ENCODE measurements around the gene EEA1. TPM values are rescaled to one million over a fixed set of nuclear protein-coding genes. Genes with fewer than 3 reads are reported as not detected.

The EEA1 gene
- total RNA-seq, 4 donors from 2014 or later = 18.6 to 28.7 (median 20.8) TPM

- Histone ChIP-seq H3K4me1 (no peaks in the 10 kb centered on the region), H3K4me3 (no peak overlapping the region), H3K27ac (no peak overlapping the region), H3K9me3 (peaks cover 0 to 10% (median 4%) of the 10 kb centered on the region in 3 donors), H3K27me3 (peaks cover 0 to 2% (median 0%) of the 10 kb centered on the region in 3 donors), H3K36me3 (no peaks in the 10 kb centered on the region)
- TF ChIP-seq POLR2A (IDR thresholded peaks at IDR 0.05) (no peak), CTCF (IDR thresholded peaks at IDR 0.05 in 4 of 5, conservative IDR thresholded peaks at IDR 0.05 in 1 of 5) (no peak)
- ATAC-seq (no peak), DNase-seq (no peak)
- intact Hi-C loops (cut with DNase I; ENCODE audit: low total_unique reads) = no loop called here
- in situ Hi-C loops (cut with MboI; ENCODE audit: low sequenced_read_pairs in 4 of 4) = no loop called here
Observed at GRCh38 chr12:92950011-92950410, 20.9 kb upstream of the EEA1 start.

- Histone ChIP-seq H3K9me3 (peaks cover 0 to 8% (median 4%) of the 10 kb centered on the region in 3 donors), H3K27me3 (peaks cover 0 to 2% (median 0%) of the 10 kb centered on the region in 3 donors), H3K27ac (no peak overlapping the region), H3K4me3 (no peak overlapping the region), H3K36me3 (no peaks in the 10 kb centered on the region), H3K4me1 (no peaks in the 10 kb centered on the region)
- no peak for DNase-seq
- TF ChIP-seq CTCF (IDR thresholded peaks at IDR 0.05 in 4 of 5, conservative IDR thresholded peaks at IDR 0.05 in 1 of 5) = no peak
- no peak for TF ChIP-seq POLR2A (IDR thresholded peaks at IDR 0.05)
- intact Hi-C loops (cut with DNase I; ENCODE audit: low total_unique reads) = no loop called here
- in situ Hi-C loops (cut with MboI; ENCODE audit: low sequenced_read_pairs in 4 of 4) = loop anchor here in 1 of 4 donors (25.0 kb wide), 1 partner anchor 162 kb away; no protein-coding TSS in a partner anchor
- ATAC-seq = no peak
Observed at GRCh38 chr12:92949466-92949865, 20.4 kb upstream of the EEA1 start.

GRCh38 chr12:92947589-92948215 is 18.6 kb upstream of the EEA1 start:
- no peaks in the 10 kb centered on the region for H3K9me3 ChIP-seq
- ATAC-seq (no peak), DNase-seq (no peak)
- no peaks in the 10 kb centered on the region for H3K27me3 ChIP-seq
- no peak overlapping the region for H3K4me3 ChIP-seq
- no peak overlapping the region for H3K27ac ChIP-seq
- H3K4me1 ChIP-seq = no peaks in the 10 kb centered on the region
- in situ Hi-C loops (cut with MboI; ENCODE audit: low sequenced_read_pairs in 4 of 4) = loop anchor here in 1 of 4 donors (25.0 kb wide), 1 partner anchor 160 kb away; no protein-coding TSS in a partner anchor
- intact Hi-C loops (cut with DNase I; ENCODE audit: low total_unique reads) = no loop called here
- TF ChIP-seq CTCF (IDR thresholded peaks at IDR 0.05 in 4 of 5, conservative IDR thresholded peaks at IDR 0.05 in 1 of 5) = no peak
- no peak for TF ChIP-seq POLR2A (IDR thresholded peaks at IDR 0.05)
- H3K36me3 ChIP-seq = no peaks in the 10 kb centered on the region

- in situ Hi-C loops (cut with MboI; ENCODE audit: low sequenced_read_pairs in 4 of 4) (loop anchor here in 1 of 4 donors (25.0 kb wide), 1 partner anchor 158 kb away; no protein-coding TSS in a partner anchor), intact Hi-C loops (cut with DNase I; ENCODE audit: low total_unique reads) (no loop called here)
- no peak for ATAC-seq
Observed at GRCh38 chr12:92945659-92946220, 16.6 kb upstream of the EEA1 start.

More at GRCh38 chr12:92945659-92946220, 16.6 kb upstream of the EEA1 start:
- Histone ChIP-seq H3K4me3 (no peak overlapping the region), H3K36me3 (no peaks in the 10 kb centered on the region), H3K27me3 (no peaks in the 10 kb centered on the region), H3K4me1 (no peaks in the 10 kb centered on the region), H3K27ac (no peak overlapping the region), H3K9me3 (no peaks in the 10 kb centered on the region)
- DNase-seq = no peak
- TF ChIP-seq CTCF (IDR thresholded peaks at IDR 0.05 in 4 of 5, conservative IDR thresholded peaks at IDR 0.05 in 1 of 5) (no peak), POLR2A (IDR thresholded peaks at IDR 0.05) (no peak)

Data from gastrocnemius medialis (tissue), 4 donors.